PC-3 (cell line): ENCODE measurements around the gene HEMGN.

Experiments used
- EZH2 ChIP-seq: fragments of 300-600 bp; sonication (generic); IDR thresholded peaks from one replicate; pipeline ENCODE4 v1.6.1; 2017; ENCODE audit warnings: antibody characterized with exemption, mild to moderate bottlenecking, low read length; ENCODE audit not compliant: unreplicated experiment
- EZH2phosphoT487 ChIP-seq: fragments of 300-600 bp; sonication (generic); IDR thresholded peaks from 2 replicates; pipeline ENCODE4 v1.6.1; 2018; ENCODE audit warnings: mild to moderate bottlenecking, antibody characterized with exemption, low read length, borderline replicate concordance
- TF ChIP-seq, protein P1 (sequence below): fragments of 300-600 bp; sonication (generic); conservative IDR thresholded peaks from 2 replicates; pipeline ENCODE4 v1.5.1; 2017; ENCODE audit warnings: antibody characterized with exemption, low read depth, mild to moderate bottlenecking, low read length

DNA sequence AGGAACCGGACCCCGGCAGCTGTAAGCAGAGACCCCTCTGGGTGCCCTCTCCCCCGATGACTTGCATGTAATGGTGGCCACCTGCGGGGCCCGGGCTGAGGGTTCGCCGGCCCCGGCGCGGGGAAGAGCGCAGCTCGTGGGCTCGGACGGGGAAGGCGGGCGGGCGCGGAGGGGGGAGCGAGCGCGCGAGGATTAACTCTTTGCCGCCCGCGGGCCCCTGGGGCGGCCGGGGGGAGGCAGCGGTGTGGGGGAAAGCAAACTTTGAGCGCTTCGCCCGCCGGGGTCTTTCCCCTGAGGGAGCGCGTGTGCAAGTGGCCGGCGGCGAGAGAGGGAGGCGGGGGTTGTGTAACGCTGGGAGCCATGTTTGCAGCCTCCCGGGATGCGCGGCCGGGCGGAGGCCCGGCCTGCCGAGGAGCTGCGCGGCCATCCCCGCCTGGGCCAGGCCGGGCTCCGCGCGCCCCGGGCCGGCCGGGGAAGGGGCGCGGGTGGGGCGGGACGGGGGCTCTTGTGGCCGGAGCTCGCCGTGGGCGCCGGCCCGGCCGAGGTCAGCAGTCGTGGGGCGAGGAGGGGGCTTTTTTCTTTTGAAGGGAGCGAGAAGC lies 45.7 kb upstream of the HEMGN start:
- TF ChIP-seq EZH2phosphoT487, result no peak
- TF ChIP-seq, protein P1, sequence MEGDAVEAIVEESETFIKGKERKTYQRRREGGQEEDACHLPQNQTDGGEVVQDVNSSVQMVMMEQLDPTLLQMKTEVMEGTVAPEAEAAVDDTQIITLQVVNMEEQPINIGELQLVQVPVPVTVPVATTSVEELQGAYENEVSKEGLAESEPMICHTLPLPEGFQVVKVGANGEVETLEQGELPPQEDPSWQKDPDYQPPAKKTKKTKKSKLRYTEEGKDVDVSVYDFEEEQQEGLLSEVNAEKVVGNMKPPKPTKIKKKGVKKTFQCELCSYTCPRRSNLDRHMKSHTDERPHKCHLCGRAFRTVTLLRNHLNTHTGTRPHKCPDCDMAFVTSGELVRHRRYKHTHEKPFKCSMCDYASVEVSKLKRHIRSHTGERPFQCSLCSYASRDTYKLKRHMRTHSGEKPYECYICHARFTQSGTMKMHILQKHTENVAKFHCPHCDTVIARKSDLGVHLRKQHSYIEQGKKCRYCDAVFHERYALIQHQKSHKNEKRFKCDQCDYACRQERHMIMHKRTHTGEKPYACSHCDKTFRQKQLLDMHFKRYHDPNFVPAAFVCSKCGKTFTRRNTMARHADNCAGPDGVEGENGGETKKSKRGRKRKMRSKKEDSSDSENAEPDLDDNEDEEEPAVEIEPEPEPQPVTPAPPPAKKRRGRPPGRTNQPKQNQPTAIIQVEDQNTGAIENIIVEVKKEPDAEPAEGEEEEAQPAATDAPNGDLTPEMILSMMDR, result no peak
- TF ChIP-seq EZH2, result no peak
